ENCODE measurements around the gene VSTM4.

- TF ChIP-seq ZFX (IDR thresholded peaks at IDR 0.05) (no peak), RAD21 (IDR thresholded peaks at IDR 0.05; ENCODE audit: low read depth) (no peak)
Measured at GRCh38 chr10:49162761-49163310, 47.5 kb upstream of the VSTM4 start.
